SK-N-SH treated with all-trans-retinoic acid at 6 μM for 48 hours (cell line): ENCODE results near the gene CYP4V2.

Experiments
- ATAC-seq: fragments of 200-7000 bp; cut with Tn5 transposase; 3 replicates; pipeline ENCODE4 v1.9.1; 2020; ENCODE audit warnings: mild to moderate bottlenecking, moderate library complexity
- ARNTL ChIP-seq: fragments of 450-650 bp; formaldehyde crosslinking; IDR thresholded peaks from 2 replicates; pipeline ENCODE4 v1.5.0; 2020; ENCODE audit warnings: low read depth, mild to moderate bottlenecking, moderate library complexity, borderline replicate concordance
- BACH2 ChIP-seq: fragments of 250-450 bp; sonication (Bioruptor Pico); IDR thresholded peaks from 2 replicates; pipeline ENCODE4 v1.9.0; 2021; ENCODE audit warnings: mild to moderate bottlenecking, borderline replicate concordance
- ISL1 ChIP-seq: fragments of 250-450 bp; sonication (Bioruptor Pico); IDR thresholded peaks from 2 replicates; pipeline ENCODE4 v2.1.2; 2022; ENCODE audit warnings: mild to moderate bottlenecking, moderate library complexity
- OSR1 ChIP-seq: fragments of 250-450 bp; sonication (Bioruptor Pico); IDR thresholded peaks from 2 replicates; pipeline ENCODE4 v1.8.0; 2022; ENCODE audit warnings: moderate library complexity, mild to moderate bottlenecking, inconsistent platforms
- RARB ChIP-seq: fragments of 250-450 bp; sonication (Bioruptor Pico); IDR thresholded peaks from 2 replicates; pipeline ENCODE4 v1.8.0; 2021; ENCODE audit warnings: mild to moderate bottlenecking, moderate library complexity
- SNAI2 ChIP-seq: fragments of 250-450 bp; sonication (Bioruptor Pico); IDR thresholded peaks from 2 replicates; pipeline ENCODE4 v1.5.0; 2020; ENCODE audit warnings: mild to moderate bottlenecking, moderate library complexity
- TCF4 ChIP-seq: fragments of 250-450 bp; sonication (Bioruptor Pico); IDR thresholded peaks from 2 replicates; pipeline ENCODE4 v1.8.0; 2021; ENCODE audit warnings: mild to moderate bottlenecking, moderate library complexity, borderline replicate concordance
- ZFP3 ChIP-seq: fragments of 250-450 bp; sonication (Bioruptor Pico); IDR thresholded peaks from 2 replicates; pipeline ENCODE4 v1.5.0; 2020; ENCODE audit warnings: mild to moderate bottlenecking, moderate library complexity
- ZFP30 ChIP-seq: fragments of 450-650 bp; formaldehyde crosslinking; IDR thresholded peaks from 2 replicates; pipeline ENCODE4 v1.5.0; 2022; ENCODE audit warnings: mild to moderate bottlenecking, moderate library complexity
- ZNF565 ChIP-seq: fragments of 450-650 bp; formaldehyde crosslinking; conservative IDR thresholded peaks from 2 replicates; pipeline ENCODE4 v1.5.0; 2020; ENCODE audit warnings: low read depth, mild to moderate bottlenecking, moderate library complexity
- ZNF70 ChIP-seq: fragments of 450-650 bp; formaldehyde crosslinking; IDR thresholded peaks from 2 replicates; pipeline ENCODE4 v1.5.0; 2020; ENCODE audit warnings: mild to moderate bottlenecking, moderate library complexity
- ZNF8 ChIP-seq: fragments of 450-650 bp; formaldehyde crosslinking; IDR thresholded peaks from 2 replicates; pipeline ENCODE4 v1.5.0; 2020; ENCODE audit warnings: mild to moderate bottlenecking, moderate library complexity
- TF ChIP-seq, protein P1 (sequence below): fragments of 250-450 bp; sonication (Bioruptor Pico); IDR thresholded peaks from 2 replicates; pipeline ENCODE4 v1.8.0; 2021; ENCODE audit warnings: low read depth, mild to moderate bottlenecking, moderate library complexity, borderline replicate concordance
- TF ChIP-seq, protein P2 (sequence below): fragments of 250-450 bp; sonication (Bioruptor Pico); IDR thresholded peaks from 2 replicates; pipeline ENCODE4 v1.5.1; 2021; ENCODE audit warnings: mild to moderate bottlenecking, moderate library complexity
- TF ChIP-seq, protein P3 (sequence below): fragments of 250-450 bp; sonication (Bioruptor Pico); IDR thresholded peaks from 2 replicates; pipeline ENCODE4 v1.8.0; 2020; ENCODE audit warnings: mild to moderate bottlenecking, moderate library complexity, borderline replicate concordance
- TF ChIP-seq, protein P4 (sequence below): fragments of 250-450 bp; sonication (Bioruptor Pico); IDR thresholded peaks from 2 replicates; pipeline ENCODE4 v1.5.1; 2020; ENCODE audit warnings: low read depth, mild to moderate bottlenecking, moderate library complexity
- TF ChIP-seq, protein P5 (sequence below): fragments of 250-450 bp; sonication (Bioruptor Pico); IDR thresholded peaks from 2 replicates; pipeline ENCODE4 v1.5.0; 2020; ENCODE audit warnings: mild to moderate bottlenecking, moderate library complexity

CYP4V2 gene

DNA sequence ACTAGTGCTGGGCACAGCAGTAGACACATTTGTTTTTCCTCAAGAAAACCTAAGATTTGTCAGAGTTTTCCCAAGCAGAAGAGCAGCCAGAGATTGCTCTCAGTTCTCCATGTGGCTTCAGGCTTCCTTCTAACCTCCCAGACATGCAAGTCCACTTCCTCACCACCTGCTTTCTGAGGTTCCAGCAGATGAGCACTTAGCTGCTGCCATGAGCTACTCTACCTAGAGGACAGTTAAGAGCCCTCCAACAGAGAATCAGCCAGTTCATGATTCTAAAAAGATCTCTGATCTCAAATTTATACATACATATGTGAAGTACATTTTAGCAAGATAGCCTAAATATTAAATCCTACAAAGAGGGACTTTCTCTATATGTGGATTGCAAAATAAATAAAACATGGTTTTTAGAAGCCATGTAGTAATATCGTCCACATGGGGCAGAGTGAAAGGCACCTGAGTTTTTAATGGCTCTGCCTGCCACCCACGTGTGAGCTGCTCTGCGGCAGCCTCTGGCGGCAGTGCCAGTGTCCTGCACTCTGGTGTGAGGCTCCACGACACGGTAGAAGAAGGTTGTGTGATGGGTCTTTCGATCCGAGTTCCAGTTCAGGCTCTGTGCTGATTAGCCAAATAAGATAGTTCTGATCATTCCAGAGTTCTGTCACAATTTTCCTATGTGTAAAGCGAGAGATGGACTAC is 10.3 kb downstream of the CYP4V2 start (continued):
- TF ChIP-seq, protein P1, sequence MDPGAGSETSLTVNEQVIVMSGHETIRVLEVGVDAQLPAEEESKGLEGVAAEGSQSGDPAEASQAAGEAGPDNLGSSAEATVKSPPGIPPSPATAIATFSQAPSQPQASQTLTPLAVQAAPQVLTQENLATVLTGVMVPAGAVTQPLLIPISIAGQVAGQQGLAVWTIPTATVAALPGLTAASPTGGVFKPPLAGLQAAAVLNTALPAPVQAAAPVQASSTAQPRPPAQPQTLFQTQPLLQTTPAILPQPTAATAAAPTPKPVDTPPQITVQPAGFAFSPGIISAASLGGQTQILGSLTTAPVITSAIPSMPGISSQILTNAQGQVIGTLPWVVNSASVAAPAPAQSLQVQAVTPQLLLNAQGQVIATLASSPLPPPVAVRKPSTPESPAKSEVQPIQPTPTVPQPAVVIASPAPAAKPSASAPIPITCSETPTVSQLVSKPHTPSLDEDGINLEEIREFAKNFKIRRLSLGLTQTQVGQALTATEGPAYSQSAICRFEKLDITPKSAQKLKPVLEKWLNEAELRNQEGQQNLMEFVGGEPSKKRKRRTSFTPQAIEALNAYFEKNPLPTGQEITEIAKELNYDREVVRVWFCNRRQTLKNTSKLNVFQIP (CRISPR knock-in tag), result no peak
- TF ChIP-seq OSR1 (CRISPR knock-in tag), result no peak
- no peak for TF ChIP-seq ZNF8
- no peak for TF ChIP-seq BACH2 (CRISPR knock-in tag)
- TF ChIP-seq, protein P2, sequence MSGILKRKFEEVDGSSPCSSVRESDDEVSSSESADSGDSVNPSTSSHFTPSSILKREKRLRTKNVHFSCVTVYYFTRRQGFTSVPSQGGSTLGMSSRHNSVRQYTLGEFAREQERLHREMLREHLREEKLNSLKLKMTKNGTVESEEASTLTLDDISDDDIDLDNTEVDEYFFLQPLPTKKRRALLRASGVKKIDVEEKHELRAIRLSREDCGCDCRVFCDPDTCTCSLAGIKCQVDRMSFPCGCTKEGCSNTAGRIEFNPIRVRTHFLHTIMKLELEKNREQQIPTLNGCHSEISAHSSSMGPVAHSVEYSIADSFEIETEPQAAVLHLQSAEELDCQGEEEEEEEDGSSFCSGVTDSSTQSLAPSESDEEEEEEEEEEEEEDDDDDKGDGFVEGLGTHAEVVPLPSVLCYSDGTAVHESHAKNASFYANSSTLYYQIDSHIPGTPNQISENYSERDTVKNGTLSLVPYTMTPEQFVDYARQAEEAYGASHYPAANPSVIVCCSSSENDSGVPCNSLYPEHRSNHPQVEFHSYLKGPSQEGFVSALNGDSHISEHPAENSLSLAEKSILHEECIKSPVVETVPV (CRISPR knock-in tag), result no peak
- TF ChIP-seq SNAI2 (CRISPR knock-in tag), result no peak

DNA sequence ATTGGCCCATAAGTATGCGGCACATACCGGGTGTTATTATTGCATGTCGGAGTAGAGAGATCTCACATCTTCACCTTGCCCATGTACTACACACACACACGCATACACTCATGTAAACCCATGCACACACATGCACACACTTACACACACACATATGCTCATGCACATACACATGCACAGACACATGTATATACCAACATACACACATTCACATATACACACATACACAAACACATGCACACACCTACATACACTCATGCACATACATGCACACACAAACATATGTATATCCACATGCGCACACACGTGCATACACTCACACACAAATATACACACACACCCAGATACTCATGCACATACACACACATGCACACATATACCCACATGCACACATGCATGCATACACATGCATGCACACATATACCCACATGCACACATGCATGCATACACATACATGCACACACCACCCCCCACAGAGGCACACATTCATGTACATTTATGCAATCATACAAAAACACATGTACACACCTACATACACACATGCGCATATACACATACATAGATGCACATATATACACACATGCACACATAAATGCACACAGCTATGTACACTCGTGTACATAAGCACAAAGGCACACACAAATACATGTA is 11.2 kb downstream of the CYP4V2 start:
- TF ChIP-seq ISL1 (CRISPR knock-in tag), result no peak
- TF ChIP-seq ZNF8, result no peak
- TF ChIP-seq, protein P3, sequence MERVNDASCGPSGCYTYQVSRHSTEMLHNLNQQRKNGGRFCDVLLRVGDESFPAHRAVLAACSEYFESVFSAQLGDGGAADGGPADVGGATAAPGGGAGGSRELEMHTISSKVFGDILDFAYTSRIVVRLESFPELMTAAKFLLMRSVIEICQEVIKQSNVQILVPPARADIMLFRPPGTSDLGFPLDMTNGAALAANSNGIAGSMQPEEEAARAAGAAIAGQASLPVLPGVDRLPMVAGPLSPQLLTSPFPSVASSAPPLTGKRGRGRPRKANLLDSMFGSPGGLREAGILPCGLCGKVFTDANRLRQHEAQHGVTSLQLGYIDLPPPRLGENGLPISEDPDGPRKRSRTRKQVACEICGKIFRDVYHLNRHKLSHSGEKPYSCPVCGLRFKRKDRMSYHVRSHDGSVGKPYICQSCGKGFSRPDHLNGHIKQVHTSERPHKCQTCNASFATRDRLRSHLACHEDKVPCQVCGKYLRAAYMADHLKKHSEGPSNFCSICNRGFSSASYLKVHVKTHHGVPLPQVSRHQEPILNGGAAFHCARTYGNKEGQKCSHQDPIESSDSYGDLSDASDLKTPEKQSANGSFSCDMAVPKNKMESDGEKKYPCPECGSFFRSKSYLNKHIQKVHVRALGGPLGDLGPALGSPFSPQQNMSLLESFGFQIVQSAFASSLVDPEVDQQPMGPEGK (CRISPR knock-in tag), result no peak
- TF ChIP-seq ZNF70, result no peak
- TF ChIP-seq, protein P4, sequence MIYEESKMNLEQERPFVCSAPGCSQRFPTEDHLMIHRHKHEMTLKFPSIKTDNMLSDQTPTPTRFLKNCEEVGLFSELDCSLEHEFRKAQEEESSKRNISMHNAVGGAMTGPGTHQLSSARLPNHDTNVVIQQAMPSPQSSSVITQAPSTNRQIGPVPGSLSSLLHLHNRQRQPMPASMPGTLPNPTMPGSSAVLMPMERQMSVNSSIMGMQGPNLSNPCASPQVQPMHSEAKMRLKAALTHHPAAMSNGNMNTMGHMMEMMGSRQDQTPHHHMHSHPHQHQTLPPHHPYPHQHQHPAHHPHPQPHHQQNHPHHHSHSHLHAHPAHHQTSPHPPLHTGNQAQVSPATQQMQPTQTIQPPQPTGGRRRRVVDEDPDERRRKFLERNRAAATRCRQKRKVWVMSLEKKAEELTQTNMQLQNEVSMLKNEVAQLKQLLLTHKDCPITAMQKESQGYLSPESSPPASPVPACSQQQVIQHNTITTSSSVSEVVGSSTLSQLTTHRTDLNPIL (CRISPR knock-in tag), result no peak
- no peak for TF ChIP-seq BACH2 (CRISPR knock-in tag)
- no peak for TF ChIP-seq ZFP3 (CRISPR knock-in tag)
- TF ChIP-seq, protein P5, sequence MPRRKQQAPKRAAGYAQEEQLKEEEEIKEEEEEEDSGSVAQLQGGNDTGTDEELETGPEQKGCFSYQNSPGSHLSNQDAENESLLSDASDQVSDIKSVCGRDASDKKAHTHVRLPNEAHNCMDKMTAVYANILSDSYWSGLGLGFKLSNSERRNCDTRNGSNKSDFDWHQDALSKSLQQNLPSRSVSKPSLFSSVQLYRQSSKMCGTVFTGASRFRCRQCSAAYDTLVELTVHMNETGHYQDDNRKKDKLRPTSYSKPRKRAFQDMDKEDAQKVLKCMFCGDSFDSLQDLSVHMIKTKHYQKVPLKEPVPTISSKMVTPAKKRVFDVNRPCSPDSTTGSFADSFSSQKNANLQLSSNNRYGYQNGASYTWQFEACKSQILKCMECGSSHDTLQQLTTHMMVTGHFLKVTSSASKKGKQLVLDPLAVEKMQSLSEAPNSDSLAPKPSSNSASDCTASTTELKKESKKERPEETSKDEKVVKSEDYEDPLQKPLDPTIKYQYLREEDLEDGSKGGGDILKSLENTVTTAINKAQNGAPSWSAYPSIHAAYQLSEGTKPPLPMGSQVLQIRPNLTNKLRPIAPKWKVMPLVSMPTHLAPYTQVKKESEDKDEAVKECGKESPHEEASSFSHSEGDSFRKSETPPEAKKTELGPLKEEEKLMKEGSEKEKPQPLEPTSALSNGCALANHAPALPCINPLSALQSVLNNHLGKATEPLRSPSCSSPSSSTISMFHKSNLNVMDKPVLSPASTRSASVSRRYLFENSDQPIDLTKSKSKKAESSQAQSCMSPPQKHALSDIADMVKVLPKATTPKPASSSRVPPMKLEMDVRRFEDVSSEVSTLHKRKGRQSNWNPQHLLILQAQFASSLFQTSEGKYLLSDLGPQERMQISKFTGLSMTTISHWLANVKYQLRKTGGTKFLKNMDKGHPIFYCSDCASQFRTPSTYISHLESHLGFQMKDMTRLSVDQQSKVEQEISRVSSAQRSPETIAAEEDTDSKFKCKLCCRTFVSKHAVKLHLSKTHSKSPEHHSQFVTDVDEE, result no peak
- no peak for TF ChIP-seq TCF4 (CRISPR knock-in tag)
- no peak for TF ChIP-seq RARB
- ATAC-seq, result no peak

DNA sequence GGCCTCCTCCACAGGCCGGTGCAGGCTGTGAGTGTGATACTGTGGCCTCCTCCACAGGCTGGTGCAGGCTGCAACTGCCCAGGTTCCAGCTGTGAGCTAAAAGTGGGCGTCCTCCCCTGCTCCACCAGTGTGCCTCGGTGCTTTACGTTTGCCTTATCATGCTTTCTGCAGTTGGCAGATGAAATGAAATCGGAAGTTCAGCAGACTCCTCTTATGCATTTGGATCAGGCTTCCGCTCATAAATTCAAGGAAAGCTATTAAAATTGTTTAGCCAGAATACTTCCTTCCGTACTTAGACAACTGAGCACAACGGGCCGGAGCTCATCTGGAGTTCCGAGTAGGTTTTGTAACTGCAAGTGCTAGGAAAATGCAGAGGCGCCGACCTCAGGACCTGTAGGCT is 12.0 kb downstream of the CYP4V2 start:
- TF ChIP-seq, protein P1 (CRISPR knock-in tag), result no peak
- TF ChIP-seq ZNF565 (no peak), ARNTL (CRISPR knock-in tag) (no peak), ZFP3 (CRISPR knock-in tag) (no peak), ZFP30 (CRISPR knock-in tag) (no peak)
- TF ChIP-seq, protein P5, result no peak
- TF ChIP-seq, protein P3 (CRISPR knock-in tag), result no peak
- ATAC-seq, result 0 out of 3 replicates have a peak, but pooled peaks have one; percentile 14
